Activated T-cell treated with anti-CD3 and anti-CD28 coated beads for 4 hours (primary cell): ENCODE measurements around the gene GRIK4.

ENCODE experiments used
- DNase-seq: peaks from one replicate; pipeline ENCODE4 v3.0.0-alpha.2; 2020

Gene GRIK4

GRCh38 chr11:120712881-120713280 is 201.3 kb downstream of the GRIK4 start:
- DNase-seq: no peak

DNA sequence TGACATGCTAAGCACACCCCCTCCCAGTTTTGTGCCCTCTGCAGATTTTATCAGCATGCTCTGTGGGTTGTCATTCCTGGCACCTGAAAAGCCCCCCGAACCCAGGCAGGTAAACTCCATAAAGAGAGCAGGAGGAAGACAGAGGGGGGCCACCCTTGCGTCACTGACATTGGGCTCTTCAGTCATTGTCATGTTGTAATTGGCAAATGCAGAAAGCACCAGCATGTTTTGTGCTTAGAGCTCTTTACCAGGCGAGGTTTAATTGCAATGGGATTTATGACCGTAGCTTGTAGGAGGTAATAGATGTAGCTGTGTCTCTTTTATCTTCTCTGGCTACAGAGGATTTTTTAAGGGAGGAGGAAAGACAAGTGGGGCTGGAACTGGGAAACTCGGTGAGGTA is 201.7 kb downstream of the GRIK4 start:
- no peak for DNase-seq

DNA sequence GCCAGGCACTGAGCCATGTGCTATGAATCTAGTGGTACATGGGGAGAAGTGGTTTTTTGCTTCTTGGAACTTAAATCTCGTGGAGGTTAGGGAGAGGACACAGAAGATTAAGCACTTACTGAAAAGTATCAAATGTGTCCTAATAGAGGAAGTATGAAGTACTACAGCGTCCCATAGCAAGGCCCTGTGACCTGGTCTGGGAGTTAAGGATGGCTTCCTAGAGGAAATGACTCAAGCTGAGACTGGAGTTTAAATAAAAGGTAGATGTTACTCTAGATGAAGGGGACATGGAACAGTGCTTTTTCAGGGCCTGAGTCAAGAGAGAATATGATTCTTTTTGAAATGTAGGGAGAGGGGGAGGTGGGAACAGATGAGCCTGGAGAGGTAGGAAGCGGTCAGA is 202.9 kb downstream of the GRIK4 start:
- no peak for DNase-seq

DNA sequence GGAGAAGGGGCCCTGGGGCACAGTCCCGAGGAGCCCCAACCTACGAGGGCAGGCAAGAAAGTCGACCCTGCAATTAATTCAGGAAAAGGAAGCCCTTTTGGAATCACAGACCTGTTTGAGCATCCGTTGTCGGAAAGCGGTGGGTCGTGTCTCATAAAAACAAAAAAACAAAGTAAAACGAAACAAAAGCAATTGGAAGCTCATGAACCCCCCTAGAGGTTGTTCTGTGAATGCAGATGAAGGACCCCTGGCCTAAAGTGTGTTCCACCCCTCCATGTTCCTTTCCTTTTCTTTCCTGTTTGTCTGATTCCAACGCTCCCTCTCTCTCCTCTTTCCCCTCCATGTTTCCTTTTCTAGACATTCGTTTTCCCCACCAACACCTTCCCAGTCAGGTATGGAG is 203.7 kb downstream of the GRIK4 start:
- no peak for DNase-seq

DNA sequence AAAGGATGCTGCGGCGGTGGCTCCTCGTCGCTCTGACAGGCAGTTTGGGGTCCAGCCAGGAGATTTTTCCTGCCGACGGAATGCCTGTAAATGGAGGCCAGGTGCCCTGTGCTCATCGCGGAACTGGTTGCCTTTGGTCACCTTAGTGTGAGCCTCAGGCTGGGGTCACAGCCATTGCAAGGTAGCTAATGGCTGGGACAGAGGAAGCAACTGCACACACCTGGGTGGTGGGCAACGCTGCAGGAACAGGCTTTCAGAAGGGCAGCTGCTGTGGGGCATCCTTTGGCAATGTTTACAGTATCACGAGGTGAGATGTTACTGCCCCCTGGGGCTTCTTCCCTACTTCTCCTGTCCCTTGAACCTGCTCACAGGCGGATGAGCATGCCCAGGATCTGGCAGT is 205.5 kb downstream of the GRIK4 start:
- DNase-seq: no peak

- no peak for DNase-seq
Observed at GRCh38 chr11:120717623-120718022, 206.1 kb downstream of the GRIK4 start.

- DNase-seq: no peak
Observed at GRCh38 chr11:120718171-120718570, 206.6 kb downstream of the GRIK4 start.

DNA sequence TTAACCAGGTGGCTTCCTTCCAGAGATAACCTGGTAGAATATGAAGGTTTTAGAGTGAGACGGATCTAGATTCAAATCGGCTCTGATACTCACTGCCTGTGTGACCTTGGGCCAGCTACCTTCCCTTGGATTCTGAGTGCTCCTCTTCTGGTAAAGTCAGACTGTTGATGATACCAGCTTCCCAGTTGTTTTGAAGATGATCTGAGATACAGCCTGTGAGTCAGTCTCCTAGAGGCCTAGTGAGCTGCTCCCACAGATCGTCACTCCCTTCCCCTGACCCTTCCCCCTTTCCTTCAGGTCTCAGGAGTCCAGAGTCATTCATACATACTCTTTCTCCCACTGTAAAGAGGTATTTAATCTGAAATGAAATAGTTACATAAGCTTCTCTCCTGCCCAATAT is 207.8 kb downstream of the GRIK4 start:
- DNase-seq: no peak

- no peak for DNase-seq
Observed at GRCh38 chr11:120720760-120721159, 209.2 kb downstream of the GRIK4 start.

DNA sequence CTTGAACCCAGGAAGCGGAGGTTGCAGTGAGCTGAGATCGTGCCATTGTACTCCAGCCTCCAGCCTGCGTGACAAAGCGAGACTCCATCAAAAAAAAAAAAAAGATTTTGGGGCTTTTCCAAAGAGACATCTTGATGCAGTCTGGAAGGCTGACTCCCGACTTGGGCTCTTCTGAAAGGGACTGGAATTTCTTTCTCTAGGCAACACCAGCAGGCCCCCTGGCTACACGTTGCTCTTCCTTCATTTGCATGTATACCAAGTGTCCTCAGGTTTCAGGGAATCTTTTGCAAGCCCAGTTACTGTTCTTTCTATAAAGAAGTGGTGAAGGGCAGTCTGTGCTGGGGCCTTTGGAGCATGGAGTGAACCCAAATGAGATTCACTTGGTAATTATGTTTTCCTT is 211.0 kb downstream of the GRIK4 start:
- DNase-seq: no peak

- no peak for DNase-seq
Observed at GRCh38 chr11:120723751-120724150, 212.2 kb downstream of the GRIK4 start.

DNA sequence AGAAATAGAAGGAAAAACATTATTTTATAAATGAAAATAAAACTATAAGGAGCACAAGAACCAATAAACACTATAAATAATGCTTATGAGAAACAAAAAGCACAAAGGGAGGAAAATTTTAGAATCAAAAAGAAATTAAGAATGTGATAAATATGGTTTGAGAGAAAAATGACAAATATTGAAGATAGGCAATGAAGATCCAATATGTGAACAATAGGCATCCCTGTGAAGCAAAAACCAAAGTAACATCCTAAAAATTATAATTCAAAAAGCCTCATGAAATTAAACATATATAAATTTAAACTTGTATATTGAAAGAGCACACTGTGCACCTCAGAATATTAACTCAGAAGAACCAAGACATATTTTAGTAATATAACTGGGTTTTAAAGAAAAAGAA is 216.2 kb downstream of the GRIK4 start:
- DNase-seq: no peak

DNA sequence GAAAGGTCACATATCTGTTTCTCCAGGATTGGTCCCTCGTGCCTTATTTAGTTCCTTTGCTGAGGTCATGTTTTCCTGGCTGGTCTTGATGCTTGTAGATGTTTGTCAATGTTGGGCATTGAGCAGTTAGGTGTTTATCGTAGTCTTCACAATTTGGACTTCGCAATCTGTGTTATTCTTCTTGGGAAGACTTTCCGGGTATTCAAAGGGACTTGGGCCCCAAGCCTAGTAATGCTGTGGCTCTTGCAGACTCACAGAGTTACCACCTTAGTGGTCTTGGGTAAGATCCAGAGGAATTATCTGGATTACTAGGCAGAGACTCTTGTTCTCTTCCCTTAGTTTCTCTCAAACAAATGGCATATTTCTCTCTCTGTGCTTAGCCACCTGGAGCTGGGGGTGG is 223.5 kb downstream of the GRIK4 start:
- no peak for DNase-seq

DNA sequence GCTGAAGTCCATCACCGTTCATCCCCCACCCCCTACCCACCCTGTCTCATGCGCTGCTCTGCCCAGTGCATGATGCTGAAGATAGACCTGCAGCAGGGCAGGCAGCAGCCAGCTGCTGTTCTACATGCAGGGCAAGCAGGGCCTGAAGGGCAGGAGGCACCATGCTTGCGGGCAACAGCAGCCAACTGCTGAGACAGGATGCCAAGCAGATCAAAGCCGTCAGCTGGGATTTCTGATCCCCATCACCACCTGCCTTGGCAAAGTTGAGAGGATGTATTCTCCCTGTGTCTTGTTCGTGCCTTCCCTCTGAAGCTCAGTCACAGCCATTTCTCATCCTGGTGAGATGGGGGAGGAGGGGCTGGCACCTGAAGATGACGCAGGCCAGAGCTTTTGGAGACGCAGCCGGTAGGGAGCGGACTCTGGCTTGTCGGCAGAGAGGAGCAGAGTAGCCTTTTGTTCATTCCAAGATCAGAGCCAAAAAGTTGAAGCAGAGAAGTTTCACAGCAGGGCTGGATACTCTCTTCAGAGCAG is 227.0 kb downstream of the GRIK4 start:
- DNase-seq: no peak

DNA sequence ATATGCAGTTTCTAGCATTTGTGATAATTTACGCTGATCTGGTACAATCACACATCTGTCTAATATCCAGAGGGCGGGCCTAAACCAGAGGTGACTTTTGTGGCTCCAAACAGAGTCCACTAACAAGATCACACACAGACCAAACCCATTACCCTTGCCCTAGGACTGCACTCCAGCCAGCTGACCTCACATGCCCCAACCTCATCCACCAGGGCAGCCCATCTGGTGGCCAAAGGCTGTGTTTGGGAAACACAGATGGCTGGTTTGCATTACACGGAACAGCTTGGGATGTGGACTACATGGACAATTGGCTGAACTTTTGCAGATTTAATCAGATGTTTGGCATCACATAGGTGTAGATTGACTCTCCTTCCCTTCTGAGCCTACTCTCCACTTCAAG is 228.2 kb downstream of the GRIK4 start:
- no peak for DNase-seq

GRCh38 chr11:120740380-120740779 is 228.8 kb downstream of the GRIK4 start:
- DNase-seq: no peak

GRCh38 chr11:120744016-120744994 is 232.8 kb downstream of the GRIK4 start:
- no peak for DNase-seq

GRCh38 chr11:120746376-120746775 is 234.8 kb downstream of the GRIK4 start:
- DNase-seq: no peak

- no peak for DNase-seq
Observed at GRCh38 chr11:120746836-120747609, 235.5 kb downstream of the GRIK4 start.

GRCh38 chr11:120747850-120748814 is 236.6 kb downstream of the GRIK4 start:
- no peak for DNase-seq

DNA sequence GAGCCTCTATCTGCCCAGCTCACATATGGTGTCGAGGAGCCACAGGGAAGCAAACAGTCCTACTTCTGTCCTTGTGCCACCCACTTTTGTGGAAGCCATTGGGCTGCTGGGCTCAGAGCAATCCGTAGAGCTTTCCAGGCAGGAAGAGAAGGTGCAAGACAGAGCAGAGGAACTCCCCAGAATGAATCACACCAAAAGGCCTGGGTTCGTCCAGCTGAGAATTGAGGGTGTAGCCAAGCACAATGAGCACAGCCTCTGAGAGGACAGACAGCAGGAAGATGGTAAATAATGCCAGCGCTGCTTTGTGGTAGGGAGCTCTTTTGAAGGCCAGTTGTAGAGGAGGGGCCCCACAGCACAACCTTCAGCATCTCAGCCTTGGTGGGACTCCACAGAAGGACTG is 237.8 kb downstream of the GRIK4 start:
- no peak for DNase-seq
